ENCODE data around the gene OPCML. TPM values are rescaled to one million over a fixed set of nuclear protein-coding genes. Genes with fewer than 3 reads are reported as not detected.

Gene OPCML
- polyA plus RNA-seq, 1 donor from 2014 or later = 11.6 TPM

DNA sequence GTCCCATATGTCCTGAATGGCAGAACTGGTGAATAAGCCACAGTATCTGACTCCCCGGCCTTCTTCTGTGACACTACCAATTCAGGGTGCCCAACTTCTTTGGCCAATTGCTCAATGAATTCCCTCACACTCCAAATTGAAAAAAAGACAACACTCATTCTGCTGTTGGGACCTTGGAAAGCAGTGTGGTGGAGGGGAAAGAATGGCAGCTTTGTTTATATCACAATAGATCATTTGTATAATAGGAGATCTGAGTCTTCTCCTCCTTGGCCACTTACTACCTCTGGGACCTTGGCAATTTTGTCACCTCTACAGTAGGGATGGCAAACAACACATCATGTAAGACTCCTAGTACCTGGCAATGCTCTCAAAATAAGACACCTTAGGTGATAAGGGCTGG, 64.6 kb downstream of the OPCML start:
- TF ChIP-seq, protein P1, sequence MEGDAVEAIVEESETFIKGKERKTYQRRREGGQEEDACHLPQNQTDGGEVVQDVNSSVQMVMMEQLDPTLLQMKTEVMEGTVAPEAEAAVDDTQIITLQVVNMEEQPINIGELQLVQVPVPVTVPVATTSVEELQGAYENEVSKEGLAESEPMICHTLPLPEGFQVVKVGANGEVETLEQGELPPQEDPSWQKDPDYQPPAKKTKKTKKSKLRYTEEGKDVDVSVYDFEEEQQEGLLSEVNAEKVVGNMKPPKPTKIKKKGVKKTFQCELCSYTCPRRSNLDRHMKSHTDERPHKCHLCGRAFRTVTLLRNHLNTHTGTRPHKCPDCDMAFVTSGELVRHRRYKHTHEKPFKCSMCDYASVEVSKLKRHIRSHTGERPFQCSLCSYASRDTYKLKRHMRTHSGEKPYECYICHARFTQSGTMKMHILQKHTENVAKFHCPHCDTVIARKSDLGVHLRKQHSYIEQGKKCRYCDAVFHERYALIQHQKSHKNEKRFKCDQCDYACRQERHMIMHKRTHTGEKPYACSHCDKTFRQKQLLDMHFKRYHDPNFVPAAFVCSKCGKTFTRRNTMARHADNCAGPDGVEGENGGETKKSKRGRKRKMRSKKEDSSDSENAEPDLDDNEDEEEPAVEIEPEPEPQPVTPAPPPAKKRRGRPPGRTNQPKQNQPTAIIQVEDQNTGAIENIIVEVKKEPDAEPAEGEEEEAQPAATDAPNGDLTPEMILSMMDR (IDR thresholded peaks at IDR 0.05; ENCODE audit: poor library complexity, severe bottlenecking) = no peak
- TF ChIP-seq, protein P2, sequence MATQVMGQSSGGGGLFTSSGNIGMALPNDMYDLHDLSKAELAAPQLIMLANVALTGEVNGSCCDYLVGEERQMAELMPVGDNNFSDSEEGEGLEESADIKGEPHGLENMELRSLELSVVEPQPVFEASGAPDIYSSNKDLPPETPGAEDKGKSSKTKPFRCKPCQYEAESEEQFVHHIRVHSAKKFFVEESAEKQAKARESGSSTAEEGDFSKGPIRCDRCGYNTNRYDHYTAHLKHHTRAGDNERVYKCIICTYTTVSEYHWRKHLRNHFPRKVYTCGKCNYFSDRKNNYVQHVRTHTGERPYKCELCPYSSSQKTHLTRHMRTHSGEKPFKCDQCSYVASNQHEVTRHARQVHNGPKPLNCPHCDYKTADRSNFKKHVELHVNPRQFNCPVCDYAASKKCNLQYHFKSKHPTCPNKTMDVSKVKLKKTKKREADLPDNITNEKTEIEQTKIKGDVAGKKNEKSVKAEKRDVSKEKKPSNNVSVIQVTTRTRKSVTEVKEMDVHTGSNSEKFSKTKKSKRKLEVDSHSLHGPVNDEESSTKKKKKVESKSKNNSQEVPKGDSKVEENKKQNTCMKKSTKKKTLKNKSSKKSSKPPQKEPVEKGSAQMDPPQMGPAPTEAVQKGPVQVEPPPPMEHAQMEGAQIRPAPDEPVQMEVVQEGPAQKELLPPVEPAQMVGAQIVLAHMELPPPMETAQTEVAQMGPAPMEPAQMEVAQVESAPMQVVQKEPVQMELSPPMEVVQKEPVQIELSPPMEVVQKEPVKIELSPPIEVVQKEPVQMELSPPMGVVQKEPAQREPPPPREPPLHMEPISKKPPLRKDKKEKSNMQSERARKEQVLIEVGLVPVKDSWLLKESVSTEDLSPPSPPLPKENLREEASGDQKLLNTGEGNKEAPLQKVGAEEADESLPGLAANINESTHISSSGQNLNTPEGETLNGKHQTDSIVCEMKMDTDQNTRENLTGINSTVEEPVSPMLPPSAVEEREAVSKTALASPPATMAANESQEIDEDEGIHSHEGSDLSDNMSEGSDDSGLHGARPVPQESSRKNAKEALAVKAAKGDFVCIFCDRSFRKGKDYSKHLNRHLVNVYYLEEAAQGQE (IDR thresholded peaks at IDR 0.05; ENCODE audit: borderline replicate concordance) = no peak
- TF ChIP-seq MXI1 (conservative IDR thresholded peaks at IDR 0.05; ENCODE audit: poor library complexity, severe bottlenecking) (no peak), RAD21 (conservative IDR thresholded peaks at IDR 0.05) (no peak), TAF1 (IDR thresholded peaks at IDR 0.05; ENCODE audit: low read depth) (no peak), EP300 (conservative IDR thresholded peaks at IDR 0.05; ENCODE audit: poor library complexity, severe bottlenecking) (no peak), EZH2 (IDR thresholded peaks at IDR 0.05; ENCODE audit: borderline replicate concordance, insufficient read depth, low read length, poor library complexity, severe bottlenecking) (no peak), SMC3 (conservative IDR thresholded peaks at IDR 0.05; ENCODE audit: poor library complexity) (no peak), POLR2AphosphoS5 (IDR thresholded peaks at IDR 0.05) (no peak)
- H3K9me2 ChIP-seq (ENCODE audit: insufficient read depth, low read length) = no peaks in the 10 kb centered on the region
- no peak overlapping the region for H3K4me2 ChIP-seq (ENCODE audit: low read length)
- H2AFZ ChIP-seq (ENCODE audit: low read depth, low read length) = no peak overlapping the region
- no peak overlapping the region for H3K4me3 ChIP-seq (ENCODE audit: low read length)
- H4K20me1 ChIP-seq (ENCODE audit: insufficient read depth) = no peaks in the 10 kb centered on the region
- H3K9me3 ChIP-seq (ENCODE audit: low read length) = no peaks in the 10 kb centered on the region
- H3K36me3 ChIP-seq (ENCODE audit: insufficient read depth, low read length) = no peaks in the 10 kb centered on the region
- no peak overlapping the region for H3K27ac ChIP-seq (ENCODE audit: low read length)
- no peak overlapping the region for H3K9ac ChIP-seq (ENCODE audit: low read length)
- no peaks in the 10 kb centered on the region for H3K27me3 ChIP-seq (ENCODE audit: insufficient read depth, low read depth, low read length)
- H3F3A ChIP-seq (ENCODE audit: insufficient read depth, low read length, poor library complexity, severe bottlenecking) = no peaks in the 10 kb centered on the region
- no peaks in the 10 kb centered on the region for H3K79me2 ChIP-seq (replicated peaks; ENCODE audit: insufficient read depth, low read length)

DNA sequence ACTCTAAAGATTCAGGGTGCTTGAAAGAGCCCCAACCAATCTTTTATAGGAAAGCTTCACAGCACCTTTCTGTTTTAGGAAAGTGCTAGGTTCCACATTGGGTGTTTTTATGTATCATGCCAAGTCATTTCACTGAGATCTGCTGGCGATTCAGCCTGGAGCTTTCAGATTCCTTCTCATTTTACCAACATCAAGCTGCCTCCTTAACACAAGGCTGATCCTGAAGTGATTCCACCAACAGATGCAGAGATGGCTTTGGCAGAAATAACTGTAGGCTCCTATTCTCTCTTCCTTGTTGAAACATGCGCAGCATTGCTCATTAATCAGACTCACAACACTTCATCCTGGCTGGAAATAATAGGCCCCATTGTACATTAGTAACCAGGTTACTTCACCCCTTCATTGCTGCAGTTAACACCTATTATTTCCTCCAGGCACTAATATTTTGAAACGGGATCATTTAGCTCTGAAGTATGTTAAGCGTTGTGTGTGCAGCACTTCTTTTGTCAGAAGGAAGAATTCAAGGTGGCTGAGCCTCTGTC, 89.0 kb downstream of the OPCML start:
- no peaks in the 10 kb centered on the region for H3K36me3 ChIP-seq (ENCODE audit: insufficient read depth, low read length)
- no peak overlapping the region for H3K27ac ChIP-seq (ENCODE audit: low read length)
- no peaks in the 10 kb centered on the region for H3K9me3 ChIP-seq (ENCODE audit: low read length)
- TF ChIP-seq EZH2 (IDR thresholded peaks at IDR 0.05; ENCODE audit: borderline replicate concordance, insufficient read depth, low read length, poor library complexity, severe bottlenecking) (no peak), POLR2AphosphoS5 (IDR thresholded peaks at IDR 0.05) (no peak), RAD21 (conservative IDR thresholded peaks at IDR 0.05) (no peak), TAF1 (IDR thresholded peaks at IDR 0.05; ENCODE audit: low read depth) (no peak), MXI1 (conservative IDR thresholded peaks at IDR 0.05; ENCODE audit: poor library complexity, severe bottlenecking) (no peak), SMC3 (conservative IDR thresholded peaks at IDR 0.05; ENCODE audit: poor library complexity) (no peak), EP300 (conservative IDR thresholded peaks at IDR 0.05; ENCODE audit: poor library complexity, severe bottlenecking) (no peak)
- TF ChIP-seq, protein P1 (IDR thresholded peaks at IDR 0.05; ENCODE audit: poor library complexity, severe bottlenecking) = no peak
- TF ChIP-seq, protein P2 (IDR thresholded peaks at IDR 0.05; ENCODE audit: borderline replicate concordance) = no peak
- H3F3A ChIP-seq (ENCODE audit: insufficient read depth, low read length, poor library complexity, severe bottlenecking) = no peaks in the 10 kb centered on the region
- H3K9me2 ChIP-seq (ENCODE audit: insufficient read depth, low read length) = no peaks in the 10 kb centered on the region
- no peaks in the 10 kb centered on the region for H3K79me2 ChIP-seq (replicated peaks; ENCODE audit: insufficient read depth, low read length)
- no peaks in the 10 kb centered on the region for H3K27me3 ChIP-seq (ENCODE audit: insufficient read depth, low read depth, low read length)
- no peak overlapping the region for H2AFZ ChIP-seq (ENCODE audit: low read depth, low read length)
- H3K4me3 ChIP-seq (ENCODE audit: low read length) = no peak overlapping the region
- H3K9ac ChIP-seq (ENCODE audit: low read length) = no peak overlapping the region
- H4K20me1 ChIP-seq (ENCODE audit: insufficient read depth) = no peaks in the 10 kb centered on the region
- no peak overlapping the region for H3K4me2 ChIP-seq (ENCODE audit: low read length)
